ENCODE measurements around the gene HMGB3. TPM values are rescaled to one million over a fixed set of nuclear protein-coding genes. Genes with fewer than 3 reads are reported as not detected.

The HMGB3 gene
- total and polyA plus RNA-seq, 2 donors (not counting 1 experiment from before 2014, with no cell fraction given), result 0.51 to 1.6 TPM

- no peak overlapping the region for H2AFZ ChIP-seq (ENCODE audit: insufficient read depth, low read depth, low read length, poor library complexity, severe bottlenecking)
- no peaks in the 10 kb centered on the region for H3K9me3 Mint-ChIP-seq (ENCODE audit: insufficient read depth)
- H3K4me1 Mint-ChIP-seq, result no peaks in the 10 kb centered on the region
- no peaks in the 10 kb centered on the region for H3K4me1 ChIP-seq (ENCODE audit: control insufficient read depth in 2 of 2, insufficient read depth in 2 of 2, low read length in 2 of 2)
- no peak overlapping the region for H3K27ac Mint-ChIP-seq
- H4K20me1 ChIP-seq (ENCODE audit: control insufficient read depth, insufficient read depth, low read length, poor library complexity, severe bottlenecking), result no peaks in the 10 kb centered on the region
- H3K4me3 ChIP-seq (ENCODE audit: control extremely low read depth in 1 of 5, extremely low read depth in 1 of 5, insufficient read depth in 1 of 5, low read depth in 2 of 5, low read length in 4 of 5), result no peak overlapping the region
- POLR2A ChIA-PET, result no interaction called here
- H3K4me3 Mint-ChIP-seq, result no peak overlapping the region
- CTCF ChIA-PET, result no interaction called here
- H3K27me3 ChIP-seq (replicated peaks in 1 of 4; ENCODE audit: control extremely low read depth in 1 of 4, control insufficient read depth in 3 of 4, insufficient read depth in 4 of 4, low read length in 3 of 4), result no peaks in the 10 kb centered on the region
- H3K4me2 ChIP-seq (replicated peaks; ENCODE audit: low read depth, low read length, poor library complexity, severe bottlenecking), result no peak overlapping the region
- no peaks in the 10 kb centered on the region for H3K27me3 Mint-ChIP-seq
- no peaks in the 10 kb centered on the region for H3K36me3 ChIP-seq (replicated peaks in 1 of 2; ENCODE audit: control extremely low read depth in 1 of 2, control insufficient read depth in 1 of 2, extremely low read depth in 1 of 2, insufficient read depth in 2 of 2, low read length in 1 of 2)
- ATAC-seq (ENCODE audit: low read depth) (no peak), DNase-seq (no peak)
- intact Hi-C loops (cut with micrococcal nuclease), result no loop called here
- no peaks in the 10 kb centered on the region for H3K9me3 ChIP-seq (ENCODE audit: control extremely low read depth in 1 of 3, control insufficient read depth in 2 of 3, insufficient read depth in 1 of 3, low read length in 2 of 3)
- no peaks in the 10 kb centered on the region for H3K79me2 ChIP-seq (ENCODE audit: control insufficient read depth, insufficient read depth, low read length)
- H3K27ac ChIP-seq (ENCODE audit: low read length in 2 of 2), result no peak overlapping the region
- H3K9ac ChIP-seq (ENCODE audit: low read length), result no peak overlapping the region
- WGBS (ENCODE audit: insufficient coverage), result 100% methylated on average over 1 of the region's 2 CpGs
- TF ChIP-seq, protein P1, sequence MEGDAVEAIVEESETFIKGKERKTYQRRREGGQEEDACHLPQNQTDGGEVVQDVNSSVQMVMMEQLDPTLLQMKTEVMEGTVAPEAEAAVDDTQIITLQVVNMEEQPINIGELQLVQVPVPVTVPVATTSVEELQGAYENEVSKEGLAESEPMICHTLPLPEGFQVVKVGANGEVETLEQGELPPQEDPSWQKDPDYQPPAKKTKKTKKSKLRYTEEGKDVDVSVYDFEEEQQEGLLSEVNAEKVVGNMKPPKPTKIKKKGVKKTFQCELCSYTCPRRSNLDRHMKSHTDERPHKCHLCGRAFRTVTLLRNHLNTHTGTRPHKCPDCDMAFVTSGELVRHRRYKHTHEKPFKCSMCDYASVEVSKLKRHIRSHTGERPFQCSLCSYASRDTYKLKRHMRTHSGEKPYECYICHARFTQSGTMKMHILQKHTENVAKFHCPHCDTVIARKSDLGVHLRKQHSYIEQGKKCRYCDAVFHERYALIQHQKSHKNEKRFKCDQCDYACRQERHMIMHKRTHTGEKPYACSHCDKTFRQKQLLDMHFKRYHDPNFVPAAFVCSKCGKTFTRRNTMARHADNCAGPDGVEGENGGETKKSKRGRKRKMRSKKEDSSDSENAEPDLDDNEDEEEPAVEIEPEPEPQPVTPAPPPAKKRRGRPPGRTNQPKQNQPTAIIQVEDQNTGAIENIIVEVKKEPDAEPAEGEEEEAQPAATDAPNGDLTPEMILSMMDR (IDR thresholded peaks at IDR 0.05), result no peak
- no peak for TF ChIP-seq EZH2 (IDR thresholded peaks at IDR 0.05; ENCODE audit: borderline replicate concordance, insufficient read depth, low read depth, low read length, poor library complexity, severe bottlenecking)
Measured at GRCh38 chrX:151019856-151020255, 36.7 kb downstream of the HMGB3 start.

DNA sequence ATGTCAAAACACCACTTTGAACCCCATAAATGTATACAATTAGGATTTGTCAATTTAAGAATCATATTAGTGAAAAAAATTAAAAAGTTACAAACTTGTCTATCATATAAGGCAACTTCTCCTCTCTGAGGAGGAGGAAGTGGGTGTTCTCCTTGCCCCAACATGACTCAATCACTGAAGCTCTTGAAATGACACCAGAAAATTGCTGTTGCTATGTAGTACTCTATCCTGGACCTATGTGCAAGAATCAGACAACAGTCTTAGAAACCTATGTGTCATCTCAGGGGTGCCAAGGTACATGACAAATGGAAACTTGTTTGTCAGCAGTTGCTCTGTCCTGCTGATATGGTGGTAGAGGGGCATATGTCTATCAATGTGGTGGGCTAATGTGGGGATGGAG is 47.7 kb downstream of the HMGB3 start:
- no peak for TF ChIP-seq EZH2 (IDR thresholded peaks at IDR 0.05; ENCODE audit: borderline replicate concordance, insufficient read depth, low read depth, low read length, poor library complexity, severe bottlenecking)
- TF ChIP-seq, protein P1 (IDR thresholded peaks at IDR 0.05), result no peak
- ChIA-PET POLR2A (no interaction called here), CTCF (no interaction called here)
- Histone ChIP-seq H3K9ac (ENCODE audit: low read length) (no peak overlapping the region), H4K20me1 (ENCODE audit: control insufficient read depth, insufficient read depth, low read length, poor library complexity, severe bottlenecking) (no peaks in the 10 kb centered on the region), H3K9me3 (ENCODE audit: control extremely low read depth in 1 of 3, control insufficient read depth in 2 of 3, insufficient read depth in 1 of 3, low read length in 2 of 3) (no peaks in the 10 kb centered on the region), H3K4me3 (ENCODE audit: control extremely low read depth in 1 of 5, extremely low read depth in 1 of 5, insufficient read depth in 1 of 5, low read depth in 2 of 5, low read length in 4 of 5) (no peak overlapping the region), H3K4me1 (ENCODE audit: control insufficient read depth in 2 of 2, insufficient read depth in 2 of 2, low read length in 2 of 2) (no peaks in the 10 kb centered on the region), H3K79me2 (ENCODE audit: control insufficient read depth, insufficient read depth, low read length) (no peaks in the 10 kb centered on the region), H3K36me3 (replicated peaks in 1 of 2; ENCODE audit: control extremely low read depth in 1 of 2, control insufficient read depth in 1 of 2, extremely low read depth in 1 of 2, insufficient read depth in 2 of 2, low read length in 1 of 2) (no peaks in the 10 kb centered on the region), H3K27ac (ENCODE audit: low read length in 2 of 2) (no peak overlapping the region), H3K27me3 (replicated peaks in 1 of 4; ENCODE audit: control extremely low read depth in 1 of 4, control insufficient read depth in 3 of 4, insufficient read depth in 4 of 4, low read length in 3 of 4) (peaks cover 0 to 3% (median under 1%) of the 10 kb centered on the region in 4 experiments), H2AFZ (ENCODE audit: insufficient read depth, low read depth, low read length, poor library complexity, severe bottlenecking) (no peak overlapping the region), H3K4me2 (replicated peaks; ENCODE audit: low read depth, low read length, poor library complexity, severe bottlenecking) (no peak overlapping the region)
- Mint-ChIP-seq H3K27ac (no peak overlapping the region), H3K4me3 (no peak overlapping the region), H3K9me3 (ENCODE audit: insufficient read depth) (no peaks in the 10 kb centered on the region), H3K27me3 (peaks cover 29% of the 10 kb centered on the region), H3K4me1 (no peaks in the 10 kb centered on the region)
- DNase-seq, result no peak
- no peak for ATAC-seq (ENCODE audit: low read depth)
- intact Hi-C loops (cut with micrococcal nuclease), result no loop called here
